Smooth muscle cell of the brain vasculature (primary cell): ENCODE measurements around the gene SNX10.
A peak's percentile ranks its signal among the peaks of the same experiment; 100 is the strongest.

Experiments used
- DNase-seq: peaks from one replicate; pipeline ENCODE4 v3.0.0-alpha.2; 2012; ENCODE audit warnings: low read depth, low spot score

Gene SNX10

DNA sequence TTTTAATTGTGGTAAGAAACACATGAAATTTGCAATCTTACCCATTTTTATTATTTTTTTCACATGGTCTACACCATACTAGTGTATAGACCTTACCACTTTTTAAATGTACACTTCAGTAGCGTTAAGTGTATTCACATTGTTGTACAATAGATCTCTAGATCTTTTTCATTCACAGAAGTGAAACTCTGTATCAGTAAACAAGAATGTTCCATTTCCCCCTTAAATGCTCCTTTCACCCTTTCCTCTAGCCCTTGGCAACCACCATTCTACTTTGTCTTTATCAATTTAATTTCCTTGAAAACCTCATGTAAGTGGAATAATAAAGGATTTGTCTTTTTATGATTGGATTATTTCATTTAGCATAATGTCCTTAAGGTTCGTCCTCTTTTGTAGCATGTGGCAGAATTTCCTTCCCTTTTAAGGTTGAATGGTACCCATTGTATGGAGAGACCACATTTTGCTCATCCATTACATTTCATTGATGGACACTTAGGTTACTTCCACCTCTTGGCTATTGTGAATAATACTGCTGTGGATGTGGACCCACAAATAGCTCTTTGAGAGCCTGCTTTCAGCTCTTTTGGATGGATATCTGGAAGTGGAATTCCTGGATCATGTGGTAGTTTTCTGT lies 45.7 kb downstream of the SNX10 start:
- no peak for DNase-seq

DNA sequence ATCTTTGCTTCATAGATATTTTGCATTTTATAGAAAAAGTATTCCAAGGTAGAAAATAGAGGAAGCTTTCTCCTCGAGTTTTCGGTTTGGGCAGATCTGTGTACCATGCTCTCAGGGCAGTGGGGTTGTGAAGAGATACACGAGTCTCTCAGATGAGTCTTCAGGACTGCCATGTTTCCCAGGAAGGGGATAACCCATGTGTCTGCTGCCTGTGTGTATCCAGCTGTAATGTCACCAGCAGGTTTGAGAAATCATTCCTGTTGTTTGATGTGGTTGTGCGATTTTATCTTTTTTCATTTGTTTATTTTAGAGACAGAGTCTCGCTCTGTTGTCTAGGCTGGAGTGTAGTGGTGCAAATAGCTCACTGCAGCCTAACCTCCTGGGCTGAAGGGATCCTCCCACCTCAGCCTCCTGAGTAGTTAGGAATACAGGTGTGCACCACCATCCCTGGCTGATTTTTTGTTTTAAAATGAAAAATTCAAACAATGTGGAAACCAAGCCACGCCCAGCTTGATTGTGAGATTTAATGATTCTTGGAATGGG lies 48.9 kb downstream of the SNX10 start:
- no peak for DNase-seq

DNA sequence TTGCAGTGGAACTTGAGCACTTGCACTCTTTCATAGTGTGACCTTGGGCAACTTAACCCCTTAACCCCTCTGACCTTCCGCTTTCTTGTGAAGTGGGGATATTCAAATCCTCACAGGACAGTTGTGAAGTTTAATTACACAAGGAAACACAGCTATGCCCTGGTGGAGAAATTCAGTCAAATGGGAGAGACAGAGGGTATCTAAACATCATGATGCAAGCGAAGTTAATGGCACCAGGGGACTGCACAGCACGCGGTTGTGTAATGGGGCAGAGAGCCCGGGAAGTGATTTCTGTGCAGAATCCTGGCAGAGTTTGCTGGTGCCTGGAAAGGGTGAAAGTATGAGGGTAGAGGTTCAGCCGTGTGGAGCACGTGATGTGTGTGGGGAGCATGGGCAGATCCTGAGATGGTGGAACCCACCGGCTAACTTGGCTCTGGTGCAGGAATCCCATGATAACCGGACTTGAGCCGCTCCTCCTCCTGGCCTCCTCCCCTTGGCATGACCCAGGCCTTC lies 51.7 kb downstream of the SNX10 start:
- no peak for DNase-seq

- DNase-seq: no peak
Observed at GRCh38 chr7:26343837-26344236, 52.2 kb downstream of the SNX10 start.

DNA sequence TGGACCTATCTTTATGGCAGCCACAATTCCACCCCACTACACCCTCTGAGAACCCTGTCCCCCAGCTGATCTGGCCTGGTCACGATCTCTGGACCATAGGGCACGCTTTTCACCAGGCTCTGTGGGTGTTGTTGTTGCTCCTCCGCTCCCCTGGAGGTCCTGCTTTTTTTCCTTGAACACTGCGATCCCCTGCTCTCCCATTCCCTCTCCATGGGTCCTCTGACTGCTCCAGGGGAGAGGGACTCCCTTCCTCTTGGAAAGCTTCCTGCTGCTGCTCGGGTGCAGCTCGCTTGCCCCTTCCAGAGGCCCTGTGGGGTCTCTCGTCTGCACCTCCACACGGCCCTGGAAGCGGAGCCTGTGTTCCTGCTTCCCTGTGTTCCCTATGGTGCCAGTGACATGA lies 53.5 kb downstream of the SNX10 start:
- no peak for DNase-seq

DNA sequence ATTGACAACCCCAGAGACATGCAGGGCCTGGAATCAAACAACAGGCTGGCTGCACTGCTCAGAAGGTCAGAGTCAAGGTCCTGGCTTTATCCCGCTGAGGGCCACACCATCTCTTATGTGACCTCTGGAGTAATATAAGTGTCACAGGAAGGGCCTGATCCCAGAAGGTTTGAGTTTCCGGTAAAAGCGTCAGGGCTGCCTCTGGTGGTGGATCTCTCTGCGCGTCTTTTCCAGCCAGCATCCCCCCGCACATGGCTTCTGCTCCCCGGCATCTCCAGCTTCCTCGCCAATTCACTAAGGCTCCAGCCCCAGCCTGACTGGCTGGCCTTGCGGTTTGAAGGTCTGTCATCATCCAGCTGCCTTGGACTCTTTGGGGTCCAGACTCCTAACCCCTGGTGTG lies 54.2 kb downstream of the SNX10 start:
- no peak for DNase-seq

GRCh38 chr7:26346611-26347203 lies 55.0 kb downstream of the SNX10 start:
- DNase-seq: no peak

GRCh38 chr7:26348234-26348851 lies 56.7 kb downstream of the SNX10 start:
- DNase-seq: no peak

GRCh38 chr7:26349005-26349915 lies 57.6 kb downstream of the SNX10 start:
- no peak for DNase-seq

- DNase-seq: no peak
Observed at GRCh38 chr7:26351171-26351570, 59.5 kb downstream of the SNX10 start.

DNA sequence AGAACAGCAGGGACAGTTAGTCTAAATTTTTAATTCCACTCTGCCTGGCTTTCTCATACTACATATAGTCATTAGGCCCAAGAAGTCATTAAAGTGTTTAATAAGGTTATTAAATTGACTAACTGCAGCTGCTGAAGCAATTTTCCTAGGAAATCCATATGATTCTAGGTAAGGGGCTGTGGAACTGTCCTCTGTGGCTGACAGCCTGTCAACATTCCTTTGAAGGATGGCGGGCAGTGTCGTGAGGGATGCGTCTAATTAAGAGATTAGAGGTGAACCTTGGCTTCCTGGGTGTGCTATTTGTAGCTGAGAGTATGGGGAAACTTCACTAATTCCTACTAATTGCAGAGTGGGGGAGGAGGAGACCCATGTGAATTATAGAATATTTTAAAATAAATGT lies 64.6 kb downstream of the SNX10 start:
- no peak for DNase-seq

GRCh38 chr7:26356929-26357798 lies 65.5 kb downstream of the SNX10 start:
- no peak for DNase-seq

DNA sequence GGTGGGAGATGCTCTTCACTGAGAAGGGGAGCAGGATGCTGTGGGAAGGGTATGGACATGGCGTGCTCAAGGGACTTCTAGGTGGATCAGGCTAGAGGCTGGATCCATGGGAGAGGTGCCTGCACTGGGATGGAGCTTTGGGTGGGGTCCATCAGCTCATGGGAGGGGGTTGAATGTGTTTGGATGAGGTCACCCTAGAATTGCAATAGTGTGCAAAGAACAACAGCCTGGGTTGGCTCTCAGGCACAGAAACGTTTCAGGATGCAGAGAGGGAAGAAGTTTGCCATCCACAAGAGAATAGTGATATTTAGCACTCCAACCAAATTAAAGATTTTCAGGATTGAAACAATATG lies 66.1 kb downstream of the SNX10 start:
- DNase-seq: no peak

DNA sequence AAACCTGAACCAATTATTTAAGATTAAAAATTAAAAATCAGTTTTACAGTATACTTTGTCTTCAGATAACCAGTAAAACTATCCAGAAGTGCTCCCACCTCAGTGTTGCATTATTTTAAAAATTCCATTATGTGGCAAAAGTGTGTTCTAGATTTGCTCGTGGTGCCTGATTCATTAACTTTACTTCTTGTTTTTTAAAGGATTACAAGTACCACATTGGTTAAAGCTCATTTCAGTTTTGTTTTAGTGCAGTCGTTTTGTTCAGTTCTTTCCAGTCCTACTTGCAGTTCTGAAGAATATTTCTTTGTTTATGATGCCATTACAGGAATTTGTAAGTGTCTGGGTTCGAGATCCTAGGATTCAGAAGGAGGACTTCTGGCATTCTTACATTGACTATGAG lies 69.0 kb downstream of the SNX10 start:
- DNase-seq: no peak

GRCh38 chr7:26361637-26362036 lies 70.0 kb downstream of the SNX10 start:
- no peak for DNase-seq

DNA sequence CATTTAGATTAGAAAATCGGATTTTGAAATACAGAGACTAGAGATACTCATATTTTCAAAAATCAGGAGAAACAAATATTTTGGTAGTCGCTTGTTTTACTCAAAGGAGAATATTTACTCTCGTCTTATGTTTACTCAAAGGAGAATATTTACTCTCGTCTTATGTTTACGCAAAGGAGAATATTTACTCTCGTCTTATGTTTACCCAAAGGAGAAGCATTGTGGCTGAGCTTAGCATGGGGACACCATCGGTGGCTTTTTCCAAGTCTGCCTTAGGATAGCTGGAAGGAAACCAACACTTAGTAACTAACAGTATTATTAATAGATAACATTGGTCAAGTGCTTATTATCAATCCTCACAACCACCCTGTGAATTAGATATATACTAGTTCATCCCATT lies 71.8 kb downstream of the SNX10 start:
- DNase-seq: no peak

DNA sequence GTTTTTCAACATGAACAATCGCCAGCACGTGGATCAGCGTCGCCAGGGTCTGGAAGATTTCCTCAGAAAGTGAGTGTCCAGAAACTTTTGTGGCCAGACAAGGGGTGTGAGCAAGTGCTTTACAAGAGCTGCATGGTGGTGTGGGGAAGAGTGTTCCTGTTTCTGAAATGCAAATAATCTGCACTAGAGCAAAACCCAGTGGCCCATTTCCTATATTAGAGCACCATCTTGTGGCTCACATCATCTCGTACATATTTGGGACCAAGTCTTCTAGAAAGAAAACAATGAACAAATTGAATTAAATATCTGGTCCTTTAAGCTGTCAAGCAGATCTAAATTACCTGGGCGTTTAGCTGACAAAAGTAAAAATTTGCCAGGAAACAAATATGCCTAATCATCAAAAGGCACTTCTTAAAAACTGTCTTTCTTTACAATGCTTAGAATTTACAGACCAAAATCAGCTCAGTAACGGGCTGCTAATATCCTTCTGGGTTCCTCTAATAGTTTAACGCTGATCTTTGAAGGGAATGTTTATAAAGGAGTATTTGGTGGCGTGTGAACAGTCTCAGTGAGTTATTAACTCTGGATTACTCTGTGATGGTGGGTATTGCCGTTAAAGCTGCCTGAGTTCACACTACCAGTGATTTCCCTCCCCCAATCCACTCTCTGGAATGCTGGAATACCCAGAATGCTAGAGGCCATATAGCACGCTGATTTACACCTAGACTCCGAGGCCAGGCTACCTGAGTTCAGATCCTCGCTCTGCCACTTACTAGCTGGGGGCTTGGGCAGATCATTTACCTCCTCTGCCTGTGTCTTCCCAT lies 73.6 kb downstream of the SNX10 start:
- peak; percentile 51 for DNase-seq

DNA sequence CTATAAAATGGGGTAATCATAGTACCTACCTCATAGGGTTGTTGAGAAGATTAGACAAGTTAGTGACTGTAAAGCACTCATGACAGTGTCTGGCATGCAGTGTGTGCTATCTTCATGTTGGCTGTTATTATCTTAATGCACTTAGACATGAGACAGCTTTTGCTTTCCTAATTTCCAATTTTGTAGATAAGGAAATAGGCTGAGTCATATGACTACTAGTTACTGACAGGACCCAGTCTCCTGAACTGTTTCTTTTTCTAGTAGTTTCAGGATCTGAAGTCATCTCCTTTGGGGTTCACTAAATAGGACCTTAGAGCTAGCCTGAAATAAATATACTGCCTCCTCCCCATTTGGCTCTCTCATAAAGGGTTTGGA lies 74.2 kb downstream of the SNX10 start:
- no peak for DNase-seq

DNA sequence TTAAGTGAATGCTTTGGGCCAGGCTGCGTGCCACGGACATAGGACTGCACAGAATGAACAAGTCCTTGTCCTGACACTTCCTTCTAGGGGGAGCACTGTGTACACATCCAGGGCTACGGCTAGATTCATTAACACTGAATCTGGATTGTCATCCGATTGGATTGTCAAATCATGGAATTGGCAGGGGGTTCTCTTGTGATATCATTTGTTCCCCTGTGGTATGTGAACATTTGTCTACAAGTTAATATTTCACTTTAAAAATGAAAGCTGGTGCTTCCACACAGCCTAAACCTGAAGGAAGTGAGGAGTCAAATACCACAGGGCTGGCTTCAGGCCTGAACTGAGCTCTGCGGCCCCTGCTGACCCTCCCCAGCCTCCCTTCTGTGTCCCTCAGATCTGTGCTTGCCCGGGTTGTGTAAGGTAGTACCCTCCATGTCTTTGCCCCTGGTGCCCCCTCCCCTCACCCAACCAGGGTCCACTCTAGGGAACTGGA lies 75.6 kb downstream of the SNX10 start:
- DNase-seq: no peak

DNA sequence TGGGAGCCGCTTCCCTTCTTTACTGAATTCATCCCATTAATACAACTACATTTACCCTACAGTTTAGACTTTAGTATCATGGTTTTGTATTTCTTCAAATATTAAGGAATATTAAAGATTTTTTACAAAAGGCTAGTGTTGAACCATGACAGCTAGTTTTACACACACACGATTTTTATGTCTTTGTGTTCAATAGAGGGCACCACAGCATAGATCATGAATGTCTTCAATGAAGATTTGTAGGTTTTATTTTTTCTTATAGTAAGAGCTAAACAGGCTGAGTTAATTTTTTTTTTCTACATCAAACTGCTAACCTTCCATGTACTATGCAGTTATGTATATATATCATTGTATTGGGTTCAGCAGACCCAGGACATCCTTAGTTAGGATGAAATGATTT lies 76.9 kb downstream of the SNX10 start:
- no peak for DNase-seq
